Measurements from ENCODE around the gene KREMEN1.

GRCh38 chr22:29074276-29074772 is 1.5 kb downstream of the KREMEN1 start:
- TF ChIP-seq CTCF (IDR thresholded peaks at IDR 0.05) (no peak), POLR2A (IDR thresholded peaks at IDR 0.05) (no peak)
